Sigmoid colon (tissue), 7 donors: ENCODE results near the gene SCARB1. TPM values are rescaled to one million over a fixed set of nuclear protein-coding genes. Genes with fewer than 3 reads are reported as not detected.

Experiments
- DNase-seq: peaks from one replicate; pipeline ENCODE4 v3.0.0-alpha.2; 2019
- H3K27ac ChIP-seq, 4 donors: fragments of 200-600 bp; sonication (generic); one replicate each; pipeline ENCODE4 v1.5.1; 2016 to 2019; ENCODE audit warnings: mild to moderate bottlenecking in 1 of 4
- H3K27me3 ChIP-seq, 3 donors: fragments of 200-600 bp; sonication (generic); one replicate each; pipeline ENCODE4 v1.5.1; 2019; ENCODE audit warnings: mild to moderate bottlenecking in 1 of 3
- H3K36me3 ChIP-seq, 4 donors: fragments of 200-600 bp; sonication (generic); one replicate each; pipeline ENCODE4 v1.5.1; 2016 to 2019
- H3K4me1 ChIP-seq, 4 donors: fragments of 200-600 bp; sonication (generic); one replicate each; pipeline ENCODE4 v1.5.1; 2017 to 2019
- H3K4me3 ChIP-seq, 4 donors: fragments of 200-600 bp; sonication (generic); one replicate each; pipeline ENCODE4 v1.5.1; 2017 to 2019; ENCODE audit warnings: mild to moderate bottlenecking in 2 of 4, moderate library complexity in 1 of 4
- H3K9me3 ChIP-seq, 4 donors: fragments of 200-600 bp in 3 of 4; sonication (generic) in 3 of 4; one replicate each; pipeline versions ENCODE4 v1.5.1 to v1.6.1; 2013 to 2019
- EP300 ChIP-seq, 4 donors: sonication (generic); formaldehyde crosslinking; IDR thresholded peaks; one replicate each; pipeline ENCODE4 v1.6.1; 2017; ENCODE audit warnings: antibody characterized with exemption in 4 of 4
- POLR2A ChIP-seq, 2 donors: fragments of 450-650 bp; IDR thresholded peaks; one replicate each; pipeline ENCODE4 v1.6.1; 2016; ENCODE audit warnings: antibody characterized with exemption in 2 of 2, mild to moderate bottlenecking in 2 of 2, moderate library complexity in 2 of 2
- POLR2AphosphoS5 ChIP-seq, 4 donors: sonication (generic); formaldehyde crosslinking; IDR thresholded peaks; one replicate each; pipeline ENCODE4 v1.6.1; 2017; ENCODE audit warnings: antibody characterized with exemption in 4 of 4
- WGBS, 2 donors: extraction: QIAGEN DNeasy Blood & Tissue Kit; methylation state at CpG; one replicate each; pipeline ENCODE4 v1.1.7; 2013; 5-methylcytosine and 5-hydroxymethylcytosine counted together
- intact Hi-C: fragments of 100-400 bp; cut with DNase I; formaldehyde crosslinking; loops from one replicate; pipeline ENCODE4 v1.15.1; 2023
- polyA plus RNA-seq, 3 donors: library from polyadenylated mRNA; stranded (reverse); fragments of 200-250 nt; gene quantifications; one replicate each; pipeline ENCODE4 v1.2.3, GENCODE V29; 2013
- total RNA-seq, 4 donors: library from RNA; depleted of rRNA; stranded (reverse); fragments of >200 nt; gene quantifications; one replicate each; pipeline ENCODE4 v1.1.0, GENCODE V29; 2016
- TF ChIP-seq, protein P1 (sequence below), 4 experiments: fragments of 450-650 bp in 3 of 4; fragments of 200-600 bp in 1 of 4; IDR thresholded peaks; one replicate each; pipeline ENCODE4 v1.5.1; 2016 to 2019; ENCODE audit warnings: antibody characterized with exemption in 4 of 4, mild to moderate bottlenecking in 3 of 4, moderate library complexity in 2 of 4
- donor health status: healthy with polysubstance abuse.
- donor health status: Bipolar disorder and iron deficiency.
- donor health status: healthy.

The SCARB1 gene
- total and polyA plus RNA-seq, 7 donors, result 4.2 to 36.4 (median 11.4) TPM

DNA sequence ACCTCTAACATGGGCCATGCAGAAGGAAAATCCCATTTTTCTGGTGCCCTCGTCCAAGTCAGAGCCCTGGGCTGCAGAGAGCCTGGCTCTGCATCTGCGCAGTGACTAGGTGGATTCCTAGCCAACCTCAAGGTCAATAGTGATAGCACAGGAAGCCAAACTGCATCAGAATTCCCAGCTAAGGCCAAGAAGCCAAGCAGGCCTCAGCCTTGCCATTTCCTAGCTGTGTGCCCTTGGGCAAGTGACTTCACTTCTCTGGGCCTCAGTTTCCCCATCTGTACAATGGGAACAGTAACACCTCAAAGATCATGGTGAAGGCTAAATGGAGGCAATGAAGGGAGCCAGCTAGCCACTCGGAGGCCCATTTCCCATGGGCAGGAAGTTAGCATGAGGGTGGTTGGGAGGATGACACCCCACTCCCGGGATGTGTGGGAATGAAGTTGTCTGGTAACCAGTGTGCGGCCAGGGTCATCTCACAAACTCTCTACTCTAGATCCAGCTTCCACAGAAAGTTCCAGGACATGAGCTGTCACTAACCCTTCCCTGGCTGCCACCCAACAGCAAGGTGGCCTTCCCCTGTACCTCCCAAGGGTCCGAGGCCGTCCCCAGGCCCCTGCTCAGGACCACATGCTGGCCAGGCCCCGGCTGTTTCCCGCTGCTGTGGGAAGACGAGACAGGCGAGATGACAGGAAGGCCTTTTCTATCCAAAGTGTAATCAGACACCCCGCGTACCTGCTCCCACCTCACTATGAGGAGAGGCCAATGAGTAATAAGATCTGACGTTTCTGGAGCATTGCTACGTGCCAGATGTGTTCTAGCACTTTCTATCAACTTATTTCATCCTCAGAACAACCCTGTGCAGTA lies 125.7 kb downstream of the SCARB1 start:
- Histone ChIP-seq H3K4me1 (peaks cover 0 to 31% (median 27%) of the 10 kb centered on the region in 4 donors), H3K9me3 (no peaks in the 10 kb centered on the region)

DNA sequence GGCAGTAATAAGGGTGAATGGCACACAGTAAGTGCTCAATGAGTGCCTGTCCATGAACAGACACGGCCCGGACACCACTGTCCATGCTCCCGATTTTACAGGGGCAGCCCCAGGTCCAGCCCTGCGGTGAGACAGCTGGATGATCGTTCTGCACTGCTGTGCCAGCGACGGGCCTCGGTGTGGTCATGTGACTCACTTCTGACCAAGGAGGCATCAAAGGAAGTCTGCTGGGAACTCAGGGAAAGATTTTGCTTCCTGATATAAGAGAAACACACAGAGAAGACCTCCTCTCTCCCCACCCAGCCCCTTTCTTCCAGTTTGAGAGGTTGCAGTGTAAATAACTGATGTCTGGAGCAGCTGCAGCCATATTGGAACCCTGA lies 126.6 kb downstream of the SCARB1 start:
- no peak for DNase-seq
- Histone ChIP-seq H3K4me1 (peaks cover 0 to 31% (median 24%) of the 10 kb centered on the region in 4 donors), H3K27me3 (no peaks in the 10 kb centered on the region), H3K9me3 (no peaks in the 10 kb centered on the region), H3K4me3 (peak overlapping the region in 1 of 4 donors; percentile 21), H3K36me3 (no peaks in the 10 kb centered on the region), H3K27ac (peak overlapping the region in 3 of 4 donors; percentile 44 to 62 (median 51))
- intact Hi-C loops, result no loop called here
- WGBS, 2 donors, result 67 to 76% methylated on average over 8 of the region's 8 CpGs
- TF ChIP-seq POLR2AphosphoS5 (IDR thresholded peaks at IDR 0.05) (peak in 3 of 4 donors; percentile 39 to 51 (median 42)), POLR2A (IDR thresholded peaks at IDR 0.05) (no peak)

More for the DNA sequence above, 125.7 kb downstream of the SCARB1 start:
- Histone ChIP-seq H3K27me3 (no peaks in the 10 kb centered on the region), H3K27ac (peak overlapping the region in 3 of 4 donors; percentile 44 to 62 (median 44)), H3K36me3 (no peaks in the 10 kb centered on the region), H3K4me3 (no peak overlapping the region)
- DNase-seq, result no peak
- TF ChIP-seq, protein P1, sequence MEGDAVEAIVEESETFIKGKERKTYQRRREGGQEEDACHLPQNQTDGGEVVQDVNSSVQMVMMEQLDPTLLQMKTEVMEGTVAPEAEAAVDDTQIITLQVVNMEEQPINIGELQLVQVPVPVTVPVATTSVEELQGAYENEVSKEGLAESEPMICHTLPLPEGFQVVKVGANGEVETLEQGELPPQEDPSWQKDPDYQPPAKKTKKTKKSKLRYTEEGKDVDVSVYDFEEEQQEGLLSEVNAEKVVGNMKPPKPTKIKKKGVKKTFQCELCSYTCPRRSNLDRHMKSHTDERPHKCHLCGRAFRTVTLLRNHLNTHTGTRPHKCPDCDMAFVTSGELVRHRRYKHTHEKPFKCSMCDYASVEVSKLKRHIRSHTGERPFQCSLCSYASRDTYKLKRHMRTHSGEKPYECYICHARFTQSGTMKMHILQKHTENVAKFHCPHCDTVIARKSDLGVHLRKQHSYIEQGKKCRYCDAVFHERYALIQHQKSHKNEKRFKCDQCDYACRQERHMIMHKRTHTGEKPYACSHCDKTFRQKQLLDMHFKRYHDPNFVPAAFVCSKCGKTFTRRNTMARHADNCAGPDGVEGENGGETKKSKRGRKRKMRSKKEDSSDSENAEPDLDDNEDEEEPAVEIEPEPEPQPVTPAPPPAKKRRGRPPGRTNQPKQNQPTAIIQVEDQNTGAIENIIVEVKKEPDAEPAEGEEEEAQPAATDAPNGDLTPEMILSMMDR (IDR thresholded peaks at IDR 0.05), result no peak
- no peak for TF ChIP-seq EP300 (IDR thresholded peaks at IDR 0.05)
- TF ChIP-seq POLR2A (IDR thresholded peaks at IDR 0.05), result no peak
- TF ChIP-seq POLR2AphosphoS5 (IDR thresholded peaks at IDR 0.05), result no peak
- intact Hi-C loops, result no loop called here
- WGBS, 2 donors, result 84 to 92% methylated on average over 15 of the region's 15 CpGs

- intact Hi-C loops, result no loop called here
- TF ChIP-seq, protein P1 (IDR thresholded peaks at IDR 0.05), result no peak
- TF ChIP-seq POLR2A (IDR thresholded peaks at IDR 0.05), result no peak
- TF ChIP-seq POLR2AphosphoS5 (IDR thresholded peaks at IDR 0.05), result no peak
- TF ChIP-seq EP300 (IDR thresholded peaks at IDR 0.05), result no peak
- no peaks in the 10 kb centered on the region for H3K9me3 ChIP-seq
- no peak for DNase-seq
- H3K27me3 ChIP-seq, result no peaks in the 10 kb centered on the region
- WGBS, 2 donors, result 71 to 87% methylated on average over 27 of the region's 27 CpGs
- H3K27ac ChIP-seq, result peak overlapping the region; percentile 34 to 62 (median 50)
- peak overlapping the region in 2 of 4 donors; percentile 3 to 21 for H3K4me3 ChIP-seq
- peaks cover 0 to 25% (median 18%) of the 10 kb centered on the region in 4 donors for H3K4me1 ChIP-seq
- H3K36me3 ChIP-seq, result no peaks in the 10 kb centered on the region
Observed at GRCh38 chr12:124736115-124737039, 127.3 kb downstream of the SCARB1 start.

DNA sequence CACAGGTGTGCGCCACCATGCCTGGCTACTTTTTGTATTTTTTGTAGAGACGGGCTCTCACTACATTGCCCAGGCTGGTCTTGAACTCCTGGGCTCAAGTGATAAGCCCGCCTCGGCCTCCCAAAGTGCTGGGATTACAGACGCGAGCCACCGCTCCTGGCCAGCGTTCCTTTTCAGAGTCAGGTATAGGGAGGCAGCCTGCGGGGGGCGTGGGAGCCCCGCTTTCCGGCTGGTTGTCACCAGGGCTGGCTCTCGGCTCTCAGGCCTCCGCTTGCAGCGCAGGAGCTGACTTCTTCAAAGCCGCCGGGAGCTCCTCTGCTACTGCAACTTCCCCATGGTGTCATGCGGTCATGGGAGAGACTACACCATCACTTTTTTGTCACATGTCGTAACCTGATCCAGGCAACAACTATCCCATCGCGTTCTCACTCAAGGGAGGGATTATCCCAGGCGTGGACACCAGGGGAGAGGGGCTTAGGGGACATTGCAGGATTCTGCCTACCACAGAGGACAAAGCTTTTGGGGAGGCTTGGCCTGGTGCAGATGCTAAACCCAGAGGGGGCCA lies 129.4 kb downstream of the SCARB1 start:
- DNase-seq, result no peak
- peaks cover 0 to 24% (median 19%) of the 10 kb centered on the region in 4 donors for H3K4me1 ChIP-seq
- WGBS, 2 donors, result 70 to 88% methylated on average over 22 of the region's 22 CpGs
- no peaks in the 10 kb centered on the region for H3K27me3 ChIP-seq
- TF ChIP-seq, protein P1 (IDR thresholded peaks at IDR 0.05), result no peak
- peak in 2 of 4 donors; percentile 33 to 43 for TF ChIP-seq POLR2AphosphoS5 (IDR thresholded peaks at IDR 0.05)
- no peaks in the 10 kb centered on the region for H3K9me3 ChIP-seq
- H3K4me3 ChIP-seq, result no peak overlapping the region
- peak overlapping the region in 3 of 4 donors; percentile 29 to 62 (median 38) for H3K27ac ChIP-seq
- H3K36me3 ChIP-seq, result no peaks in the 10 kb centered on the region
- intact Hi-C loops, result no loop called here
